HG03432 (cell line): ENCODE results near the gene OSCP1.
A peak's percentile ranks its signal among the peaks of the same experiment; 100 is the strongest.

ENCODE experiments used
- ATAC-seq: cut with Tn5 transposase; IDR thresholded peaks from one replicate; pipeline ENCODE4 v1.9.1; 2021; ENCODE audit warnings: mild to moderate bottlenecking, moderate library complexity; ENCODE audit not compliant: unreplicated experiment

Gene OSCP1

DNA sequence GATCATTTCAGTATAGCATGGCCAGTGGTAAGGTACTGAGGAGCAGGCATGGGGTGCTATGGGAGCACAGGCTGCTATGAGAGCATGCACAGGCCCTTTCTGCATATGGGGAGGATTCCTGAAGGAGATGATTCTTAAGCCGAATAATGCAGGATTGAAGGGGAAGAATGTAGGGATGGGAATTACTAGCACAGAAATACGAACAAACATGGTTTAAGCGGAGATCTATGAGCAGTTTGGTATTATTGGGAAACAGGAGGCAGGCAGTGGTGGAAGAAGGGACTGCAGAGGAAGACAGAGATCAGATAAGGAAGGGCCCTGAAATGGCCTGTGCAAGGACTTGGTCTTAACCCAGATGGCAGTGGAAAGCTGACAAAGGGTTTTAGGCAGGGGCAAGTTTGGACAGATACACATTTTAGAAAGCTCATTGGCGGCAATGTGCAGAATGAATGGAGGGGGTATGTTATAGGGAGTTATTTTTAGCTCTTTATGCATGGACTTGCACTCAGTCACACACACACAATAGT, 1.7 kb downstream of the OSCP1 start:
- no peak for ATAC-seq

DNA sequence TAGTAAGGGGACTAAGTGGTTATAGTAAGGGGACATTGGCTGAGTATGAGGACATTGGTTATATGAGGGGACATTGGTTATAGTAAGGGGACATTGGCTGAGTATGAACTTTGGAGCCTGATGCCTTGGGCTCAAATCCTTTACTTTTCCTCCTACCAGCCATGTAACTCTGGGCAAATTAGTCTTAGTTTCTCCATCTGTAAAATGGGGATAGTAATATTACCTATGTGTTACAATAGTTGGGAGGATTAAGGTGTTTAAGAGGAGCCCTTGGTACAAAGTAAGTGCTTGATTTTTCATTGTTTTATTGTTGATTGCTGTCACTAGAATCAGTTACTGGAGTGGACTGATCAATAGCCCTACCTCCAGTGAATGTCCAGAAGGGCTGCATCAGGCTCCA, 2.8 kb downstream of the OSCP1 start:
- no peak for ATAC-seq

DNA sequence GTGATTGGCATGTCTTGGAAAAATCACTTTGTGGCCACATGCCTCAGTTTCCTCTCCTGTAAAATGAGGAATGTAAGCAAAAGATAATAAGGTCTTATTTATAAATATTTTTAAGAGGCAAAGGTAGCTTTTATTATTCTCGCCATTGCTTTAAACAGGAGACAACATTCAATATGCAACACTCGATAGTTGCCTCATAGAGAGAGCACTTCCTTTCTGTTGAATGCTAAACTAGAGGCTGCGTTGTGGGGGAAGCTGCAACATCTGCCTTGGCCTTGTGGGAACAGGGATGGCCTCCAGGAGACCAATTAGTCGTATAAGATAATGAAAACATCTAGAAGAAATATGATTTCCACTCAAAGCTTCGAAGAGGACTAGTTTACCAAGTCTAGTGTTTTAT, 3.5 kb downstream of the OSCP1 start:
- ATAC-seq, result no peak

DNA sequence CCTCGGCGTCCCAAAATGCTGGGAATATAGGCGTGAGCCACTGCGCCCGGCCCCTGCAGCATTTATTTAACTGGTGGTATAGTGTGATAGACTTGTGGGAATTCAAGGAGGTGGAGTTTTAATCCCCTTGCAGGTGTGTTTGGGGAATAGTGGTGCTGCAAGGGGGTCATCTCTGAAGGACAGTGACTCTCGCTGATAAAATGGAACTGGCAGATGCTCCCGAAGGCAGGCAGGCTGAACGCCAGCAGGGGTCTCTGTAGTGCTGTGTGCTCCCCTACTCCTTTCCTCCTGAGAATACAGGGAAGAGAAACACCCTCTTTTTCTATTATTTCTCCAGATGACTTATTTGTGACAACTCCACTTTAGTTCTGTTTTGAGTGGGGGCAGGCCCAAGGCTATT, 4.0 kb downstream of the OSCP1 start:
- ATAC-seq, result no peak

DNA sequence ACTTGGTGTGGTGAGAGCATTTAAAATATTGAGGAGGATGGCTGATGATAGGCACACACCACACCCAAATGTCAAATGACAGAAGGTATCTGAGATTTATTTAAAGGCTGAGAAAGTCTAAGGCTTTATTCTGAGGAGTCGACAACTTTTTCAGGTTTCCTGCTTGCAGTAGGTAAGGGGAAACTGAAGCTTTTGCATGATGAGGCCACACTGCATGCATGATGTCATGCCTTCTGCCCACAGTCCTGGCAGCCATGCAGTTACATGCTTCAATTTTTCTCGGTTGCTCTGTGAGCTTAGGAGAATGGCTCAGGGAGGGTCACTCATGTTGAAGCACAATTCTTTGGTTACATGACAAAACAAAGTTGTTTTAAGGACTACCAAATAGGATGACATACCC, 7.0 kb downstream of the OSCP1 start:
- no peak for ATAC-seq

DNA sequence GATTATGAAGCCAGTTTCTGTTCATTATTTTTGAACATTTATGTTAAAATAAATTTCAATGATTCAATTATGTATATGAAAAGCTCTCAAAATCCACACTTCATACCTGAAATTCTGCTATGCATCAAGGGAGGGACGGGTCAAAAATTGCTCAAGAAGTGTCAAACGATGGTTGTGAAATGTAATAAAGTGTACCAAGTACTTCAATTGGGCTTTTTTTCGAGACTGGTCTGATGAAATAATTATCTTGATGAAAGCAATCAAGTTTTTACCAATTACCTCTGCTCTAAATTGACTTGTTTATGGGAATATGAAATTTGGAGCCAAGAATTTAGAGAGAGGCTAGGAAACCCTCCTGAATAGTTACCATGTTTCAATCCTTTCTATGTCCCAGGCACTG, 7.9 kb downstream of the OSCP1 start:
- no peak for ATAC-seq

DNA sequence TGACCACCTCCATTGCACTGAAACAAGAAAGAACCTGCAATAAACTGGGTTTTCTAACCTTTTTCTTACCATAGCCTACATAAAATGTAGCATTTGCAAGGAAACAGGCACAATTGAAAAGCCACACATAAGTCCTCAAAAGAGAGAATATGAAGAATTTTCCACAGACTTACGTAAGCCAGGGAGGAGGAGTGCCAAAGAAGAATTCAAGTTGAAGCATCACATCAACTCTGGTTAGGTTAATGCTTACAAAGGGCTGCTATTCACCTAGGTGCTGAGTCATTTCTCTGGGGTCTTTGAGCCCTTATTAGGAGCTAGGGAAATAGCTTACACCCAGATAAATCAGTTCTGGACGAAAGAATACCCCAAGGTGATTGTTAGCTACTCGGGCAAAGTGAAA, 9.6 kb downstream of the OSCP1 start:
- no peak for ATAC-seq

DNA sequence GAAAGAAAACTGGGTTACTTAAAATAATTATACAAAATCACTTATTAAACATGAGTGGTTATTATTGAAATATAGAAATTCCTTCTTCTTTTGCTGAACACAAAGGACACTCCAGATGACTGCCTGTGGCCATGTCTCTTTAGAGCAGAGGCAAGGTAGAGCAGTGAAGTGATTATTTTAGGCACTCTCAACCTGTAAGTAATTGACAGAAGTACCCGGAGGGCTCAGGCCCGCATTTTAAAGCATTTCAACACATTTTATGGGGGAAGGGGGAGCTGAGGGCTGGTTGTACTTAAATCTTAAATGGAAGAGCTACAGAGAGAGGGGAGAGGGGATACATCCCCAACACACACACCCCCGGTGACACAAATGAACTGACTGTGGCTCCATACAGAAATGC, 10.2 kb downstream of the OSCP1 start:
- ATAC-seq, result no peak

DNA sequence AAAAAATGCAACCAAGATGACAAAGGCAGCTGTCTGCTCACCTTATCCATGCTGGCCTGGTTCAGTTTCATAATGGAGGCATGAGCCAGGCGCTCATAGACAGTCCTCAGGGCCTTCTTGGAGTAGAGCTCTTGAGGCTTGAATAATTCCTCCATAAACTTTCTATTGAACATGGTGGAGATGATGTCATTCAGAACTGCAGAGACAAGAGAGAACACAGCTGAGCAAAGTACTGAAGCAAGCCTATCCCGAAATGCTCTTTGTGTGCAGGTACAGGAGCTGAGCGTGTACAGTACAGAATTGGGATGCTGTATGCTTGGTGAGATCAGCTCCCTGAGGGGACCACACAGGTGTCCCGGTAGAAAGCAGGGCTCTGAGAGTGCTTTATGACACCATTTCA, 11.5 kb downstream of the OSCP1 start:
- ATAC-seq, result no peak

DNA sequence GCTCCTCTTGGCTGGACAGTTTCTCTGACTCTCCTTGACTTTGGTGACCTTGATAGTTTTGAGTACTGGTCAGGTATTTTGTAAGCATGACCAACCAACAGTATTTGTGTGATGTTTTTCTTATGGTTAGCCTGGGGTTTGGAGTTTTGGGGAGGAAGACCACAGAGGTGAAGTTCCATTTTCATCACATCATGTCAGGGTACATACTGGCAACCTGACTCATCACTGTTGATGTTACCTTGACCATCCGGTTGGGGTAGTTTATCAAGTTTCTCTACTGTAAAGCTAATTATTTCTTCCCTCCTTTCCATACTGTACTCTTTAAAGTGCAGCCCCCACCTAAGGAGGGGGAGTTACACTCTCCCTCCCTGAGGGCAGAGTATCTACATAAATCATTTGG, 13.4 kb downstream of the OSCP1 start:
- no peak for ATAC-seq

DNA sequence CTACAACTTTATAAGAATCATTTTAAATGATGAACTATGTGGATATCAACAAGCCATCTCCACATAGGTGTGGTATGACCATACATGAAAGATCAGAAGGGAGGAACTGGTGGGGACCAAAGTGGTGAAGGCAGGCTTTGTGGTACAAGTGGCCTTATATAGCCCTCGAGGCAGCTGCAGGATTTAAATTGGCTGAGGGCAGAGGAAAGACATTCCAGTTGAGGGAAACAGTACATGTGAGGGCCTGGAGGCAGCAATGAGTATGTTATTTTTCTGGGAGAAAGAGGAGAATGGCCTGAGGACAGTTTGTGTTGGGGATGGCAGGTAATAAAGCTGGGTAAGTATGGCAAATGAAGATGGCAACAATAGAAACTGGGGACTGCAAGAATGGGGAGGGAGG, 17.1 kb downstream of the OSCP1 start:
- ATAC-seq, result no peak

DNA sequence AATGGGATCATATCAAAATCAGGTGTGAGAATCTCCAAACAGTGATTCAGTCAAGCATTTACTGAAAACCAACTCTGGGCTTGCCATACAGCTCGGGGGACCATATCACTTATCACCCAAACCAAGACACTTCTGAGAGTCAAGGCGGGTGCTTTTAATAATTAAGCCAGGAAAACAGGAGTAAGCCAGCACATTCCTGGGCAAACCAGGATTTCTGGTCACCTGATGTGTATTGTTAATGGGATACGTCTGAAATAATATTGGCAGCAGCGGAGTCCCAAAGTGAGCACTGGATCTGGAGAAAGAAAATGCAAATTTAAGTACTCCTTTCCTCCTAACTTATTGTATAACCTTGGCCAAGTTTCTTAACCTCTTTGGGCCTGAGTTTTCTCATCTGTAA, 17.6 kb downstream of the OSCP1 start:
- no peak for ATAC-seq

DNA sequence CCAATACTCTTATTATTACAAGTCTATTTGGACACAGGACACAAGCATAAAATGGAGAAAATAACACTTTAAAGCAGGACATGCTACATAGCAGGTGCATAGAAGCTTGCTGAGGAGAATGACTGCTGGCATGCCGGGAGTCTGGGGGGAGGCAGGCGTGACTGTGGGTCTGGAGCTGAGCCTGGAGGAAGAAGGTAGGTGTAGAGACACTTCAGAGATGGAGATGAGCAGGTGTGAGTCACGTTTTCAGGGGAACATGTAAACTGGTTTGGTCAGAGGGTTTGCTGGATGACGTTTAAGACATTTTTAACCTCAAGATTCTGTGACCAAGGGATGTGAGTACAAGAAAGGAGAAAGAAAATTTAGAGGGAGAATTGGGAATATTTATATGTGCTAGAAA, 24.5 kb downstream of the OSCP1 start:
- no peak for ATAC-seq

DNA sequence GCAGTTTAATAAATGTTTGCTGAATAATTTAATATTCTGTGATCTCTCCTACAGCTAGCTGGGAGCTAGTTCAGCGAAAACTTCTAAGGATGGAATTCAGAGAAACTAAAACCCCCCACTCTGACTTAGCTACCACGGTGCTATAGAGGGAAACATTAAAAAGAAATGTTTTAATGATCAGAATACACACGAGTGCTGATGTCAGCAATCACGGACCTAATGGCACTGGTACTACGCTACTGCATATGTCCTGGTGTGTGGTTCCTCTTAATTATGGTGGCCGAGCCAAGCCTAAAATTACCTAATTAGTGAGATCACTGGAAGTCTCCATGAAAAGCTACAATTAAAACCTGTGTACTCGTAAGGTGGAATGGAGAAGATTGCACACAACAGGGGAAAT, 28.6 kb downstream of the OSCP1 start:
- no peak for ATAC-seq

DNA sequence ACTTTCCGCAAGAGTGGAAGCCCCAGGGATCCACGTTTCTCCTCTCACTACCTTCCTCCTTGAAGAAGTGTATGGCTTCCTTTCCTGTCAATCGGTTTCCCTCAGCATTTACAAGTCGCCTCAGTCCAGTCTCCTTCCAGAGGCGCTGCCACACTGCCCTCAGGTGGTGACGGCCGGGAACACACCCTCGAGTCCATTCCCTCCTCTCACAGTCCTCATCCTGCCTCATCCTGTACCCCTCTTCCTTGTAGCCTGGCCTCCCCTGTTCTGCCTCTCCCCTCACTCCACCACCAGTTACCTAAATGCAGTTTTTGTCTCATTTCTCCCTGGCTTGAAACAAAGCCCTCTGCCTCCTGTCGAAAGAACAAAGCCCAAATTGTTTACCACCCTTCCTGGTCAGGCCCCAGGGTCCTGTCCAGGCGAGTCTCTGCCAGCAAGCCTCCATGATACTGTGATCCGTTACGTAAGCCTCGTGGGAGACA, 29.4 kb downstream of the OSCP1 start:
- peak; percentile 60 for ATAC-seq

DNA sequence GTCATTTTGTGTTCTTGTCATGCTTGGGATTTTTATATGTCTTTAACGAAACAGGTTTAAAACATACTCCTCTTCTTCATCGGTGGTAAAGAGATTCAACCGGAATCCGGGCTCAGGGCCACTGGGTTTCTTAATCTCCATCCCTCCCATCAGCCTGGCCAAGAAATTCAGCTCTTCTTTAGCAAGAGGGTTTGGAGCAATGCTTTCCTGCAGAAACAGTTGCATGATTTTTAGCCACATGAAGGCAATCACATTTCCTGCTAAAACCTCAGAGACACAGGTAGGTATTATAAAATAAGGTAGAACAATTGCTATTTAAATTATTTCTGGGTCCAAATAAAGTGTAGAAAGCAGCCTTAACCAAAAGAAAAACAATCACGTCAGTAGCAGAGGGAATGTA, 29.8 kb downstream of the OSCP1 start:
- no peak for ATAC-seq

DNA sequence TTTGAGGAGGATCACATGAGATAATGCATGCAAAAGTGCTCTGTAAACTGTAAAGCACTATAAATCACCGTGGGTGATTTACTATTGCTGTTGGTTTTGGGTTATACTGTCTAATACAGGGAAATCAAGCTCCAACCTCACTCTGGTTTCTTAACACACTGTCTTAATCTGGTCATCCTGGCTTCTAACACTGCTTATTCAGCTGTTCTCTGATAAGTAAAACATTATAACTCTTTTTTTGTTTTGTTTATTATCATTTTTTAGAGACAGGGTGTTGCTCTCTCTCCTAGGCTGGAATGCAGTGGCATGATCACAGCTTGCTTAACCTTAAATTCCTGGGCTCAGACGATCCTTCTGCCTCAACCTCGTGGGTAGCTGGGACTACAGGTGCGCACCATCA, 30.7 kb downstream of the OSCP1 start:
- no peak for ATAC-seq

DNA sequence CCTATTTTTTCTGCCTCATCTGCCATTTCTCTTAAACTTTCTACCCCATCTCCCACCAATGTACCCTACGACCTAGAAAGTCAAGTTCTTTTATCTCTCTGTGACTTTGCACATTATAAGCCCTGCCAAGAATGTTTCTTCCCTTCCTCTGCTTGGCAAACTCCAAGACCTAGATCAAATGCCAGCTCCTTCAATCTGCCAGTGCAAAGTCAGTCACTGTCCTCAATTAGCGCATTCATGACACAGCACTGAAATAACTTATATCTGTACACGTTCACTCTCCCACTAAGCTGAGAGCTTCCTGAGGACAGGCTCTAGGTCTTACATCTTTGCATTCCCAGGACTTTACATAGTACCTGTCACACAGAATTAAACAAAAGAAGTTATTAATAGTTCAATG, 31.1 kb downstream of the OSCP1 start:
- ATAC-seq, result no peak

DNA sequence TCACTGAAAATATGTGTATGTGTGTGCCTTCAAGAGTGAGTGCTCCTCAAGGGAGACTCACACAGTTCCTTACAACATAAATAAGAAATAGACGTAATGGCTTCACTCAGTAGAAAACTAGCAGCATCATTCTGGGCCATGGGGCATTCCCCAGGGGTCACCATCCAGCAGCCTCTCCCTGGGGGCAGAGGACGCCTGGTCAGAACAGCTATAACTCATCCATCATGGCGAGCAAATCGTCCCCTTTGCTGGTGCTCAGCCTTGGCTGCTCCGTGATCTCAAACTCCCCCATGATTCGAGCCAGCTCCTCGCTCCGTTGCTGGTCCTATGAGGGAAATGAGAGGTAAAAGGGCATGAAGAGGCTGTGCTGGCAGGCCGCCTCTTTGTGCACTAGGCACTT, 32.3 kb downstream of the OSCP1 start:
- no peak for ATAC-seq

DNA sequence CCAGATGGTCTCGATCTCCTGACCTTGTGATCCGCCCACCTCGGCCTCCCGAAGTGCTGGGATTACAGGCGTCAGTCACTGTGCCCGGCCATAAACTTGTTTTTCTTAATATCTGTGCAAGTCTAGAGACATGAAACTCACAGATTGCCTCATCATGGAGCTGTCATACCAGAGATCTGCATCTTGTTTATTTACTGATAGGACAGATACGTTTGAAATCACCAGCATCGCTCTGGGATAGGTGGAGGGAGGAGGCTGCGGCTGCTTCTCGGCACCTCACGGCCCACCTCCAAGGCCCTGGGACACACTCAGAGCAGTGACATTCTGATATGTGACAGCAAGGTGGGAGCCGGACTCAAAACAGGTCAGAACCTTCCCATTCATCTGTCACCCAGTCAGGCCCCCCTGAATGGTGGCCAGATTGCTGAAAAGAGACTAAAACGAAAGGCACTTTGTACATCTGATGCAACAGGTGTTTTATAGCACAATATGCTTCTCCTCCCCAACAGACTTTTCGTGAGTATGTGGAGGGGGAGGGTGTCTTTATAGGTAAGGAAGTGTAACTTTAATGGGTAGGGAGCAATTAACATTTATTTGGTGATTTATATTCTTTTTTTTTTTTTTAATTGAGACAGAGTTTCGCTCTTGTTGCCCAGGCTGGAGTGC, 34.5 kb downstream of the OSCP1 start:
- no peak for ATAC-seq

DNA sequence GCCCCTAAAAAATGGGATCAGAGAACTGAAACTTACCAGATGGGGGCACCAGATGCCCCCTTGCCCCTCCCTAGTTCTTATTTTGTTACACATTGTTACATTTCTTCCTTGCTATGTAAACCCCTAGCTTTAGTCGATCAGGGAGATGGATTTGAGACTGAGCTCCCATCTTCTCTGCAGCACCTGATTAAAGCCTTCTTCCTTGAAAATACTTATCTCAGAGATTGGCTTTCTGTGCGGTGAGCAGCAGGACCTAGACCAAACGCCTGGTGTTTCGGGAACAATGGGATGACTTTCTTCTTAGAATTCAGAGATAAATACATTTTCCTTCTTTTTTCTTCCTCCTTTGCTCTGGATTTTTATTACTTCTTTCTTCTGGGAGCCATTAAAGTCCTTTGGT, 35.9 kb downstream of the OSCP1 start:
- no peak for ATAC-seq

DNA sequence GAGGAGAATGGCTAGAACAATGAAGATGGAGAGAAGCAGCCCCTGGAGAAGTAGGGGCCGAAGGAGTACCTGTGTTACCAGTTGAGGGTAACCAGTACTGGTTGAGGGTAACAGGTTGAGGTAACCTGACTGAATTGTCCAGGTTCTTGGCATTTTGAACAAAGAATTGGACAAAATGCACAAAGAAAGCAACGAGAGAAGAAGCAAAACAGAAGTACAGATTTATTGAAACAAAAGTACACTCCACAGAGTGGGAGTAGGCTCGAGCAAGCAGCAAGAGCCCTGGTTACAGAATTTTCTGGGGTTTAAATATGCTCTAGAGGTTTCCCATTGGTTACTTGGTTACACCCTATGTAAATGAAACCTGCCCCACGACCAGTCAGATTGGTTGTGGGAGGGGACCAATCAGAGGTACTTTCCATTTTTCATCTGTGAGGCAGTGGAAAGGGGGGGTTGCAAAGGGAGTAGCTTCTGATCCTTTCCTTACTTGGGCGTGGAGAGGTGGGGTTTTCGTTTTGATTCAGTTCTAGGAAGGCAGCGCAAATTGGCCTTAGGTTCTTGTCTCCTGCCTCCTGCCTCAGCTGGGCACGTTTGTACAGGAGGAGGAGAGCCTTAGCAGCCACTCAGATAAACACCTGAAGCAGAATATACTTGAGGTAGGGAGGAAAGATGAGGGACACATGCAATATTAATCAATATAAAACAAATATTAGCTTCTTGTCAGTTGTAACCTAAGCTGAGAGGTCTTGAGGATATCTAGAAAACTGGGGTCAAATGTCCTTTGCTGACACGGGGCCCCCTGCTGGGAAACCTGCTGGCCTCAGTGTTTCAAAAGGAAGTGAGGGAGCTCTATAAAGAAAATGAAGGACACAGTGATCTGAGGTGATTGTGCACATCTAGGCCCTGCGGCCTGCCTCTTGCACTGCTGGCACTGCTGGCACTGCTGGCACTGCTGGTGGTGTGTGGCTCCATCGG, 38.3 kb downstream of the OSCP1 start:
- ATAC-seq, result no peak
